HepG2 (cell line): ENCODE data around the gene COMMD7.

Source experiments
- BHLHE40 ChIP-seq: IDR thresholded peaks from 2 replicates; pipeline ENCODE4 v1.6.1; 2011; ENCODE audit warnings: low read length, improper control_type of control experiment
- NR2F2 ChIP-seq: IDR thresholded peaks from 2 replicates; pipeline ENCODE4 v1.6.1; 2012; ENCODE audit warnings: low read depth, inconsistent platforms, borderline replicate concordance
- POGK ChIP-seq: sonication (generic); formaldehyde crosslinking; conservative IDR thresholded peaks from 2 replicates; pipeline ENCODE4 v1.8.0; 2022; ENCODE audit warnings: mild to moderate bottlenecking, moderate library complexity, missing genetic modification reagents
- ZNF20 ChIP-seq: sonication (generic); formaldehyde crosslinking; IDR thresholded peaks from 2 replicates; pipeline ENCODE4 v1.4.0; 2020; ENCODE audit warnings: mild to moderate bottlenecking, moderate library complexity, missing genetic modification reagents

- TF ChIP-seq BHLHE40 (no peak), ZNF20 (no peak), POGK (CRISPR knock-in tag) (no peak), NR2F2 (no peak)
Measured at GRCh38 chr20:32727683-32728082, 15.6 kb downstream of the COMMD7 start.
